GM21447 (cell line): Measurements from ENCODE around the gene RHOT1.
"Not testable (repeated sequence)": the region's sequence is repeated elsewhere in the genome, so short reads cannot be mapped to it uniquely, and the experiment has no call there.

ENCODE experiments used
- ATAC-seq: cut with Tn5 transposase; IDR thresholded peaks from one replicate; pipeline ENCODE4 v1.9.1; 2021; ENCODE audit not compliant: unreplicated experiment

The RHOT1 gene

DNA sequence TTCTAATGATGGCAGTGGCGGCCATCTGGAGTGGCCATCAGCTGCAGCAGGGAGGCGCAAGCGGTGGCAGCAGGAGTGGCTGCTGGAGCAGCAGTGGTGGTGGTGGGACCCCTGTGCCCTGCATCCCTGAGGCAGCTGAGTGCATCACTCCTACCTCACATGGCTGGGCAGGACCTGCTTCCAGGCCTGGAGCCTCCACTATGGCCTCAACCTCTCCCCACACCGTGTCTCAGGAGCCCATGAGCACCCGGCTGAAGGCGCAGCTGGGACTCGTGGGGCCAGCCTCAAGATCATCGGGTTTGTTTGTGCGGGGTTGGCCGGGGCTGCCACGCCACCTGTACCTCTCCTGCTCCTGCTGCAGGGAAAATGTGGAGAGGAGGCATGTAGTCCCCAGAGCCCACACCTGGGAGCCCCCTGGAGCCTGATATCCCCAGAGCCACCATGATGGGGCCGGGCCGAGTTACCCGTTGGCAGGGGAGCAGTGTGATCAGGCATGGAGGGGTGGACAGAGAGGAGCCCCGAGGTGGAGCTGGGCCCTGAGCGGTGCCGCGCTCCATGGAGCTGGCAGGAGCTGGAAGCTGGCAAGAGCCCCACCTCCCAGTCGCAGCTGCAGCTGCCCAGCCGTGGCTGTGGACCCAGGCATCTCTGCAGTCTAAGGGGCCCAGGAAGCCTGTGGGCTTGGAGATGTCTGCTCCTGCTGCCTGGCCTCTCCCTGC, 16.7 kb downstream of the RHOT1 start:
- ATAC-seq: no peak

GRCh38 chr17:32159586-32160438, 17.5 kb downstream of the RHOT1 start:
- ATAC-seq: no peak

GRCh38 chr17:32160526-32160925, 18.2 kb downstream of the RHOT1 start:
- no peak for ATAC-seq

- no peak for ATAC-seq
Observed at GRCh38 chr17:32161029-32161428, 18.7 kb downstream of the RHOT1 start.

DNA sequence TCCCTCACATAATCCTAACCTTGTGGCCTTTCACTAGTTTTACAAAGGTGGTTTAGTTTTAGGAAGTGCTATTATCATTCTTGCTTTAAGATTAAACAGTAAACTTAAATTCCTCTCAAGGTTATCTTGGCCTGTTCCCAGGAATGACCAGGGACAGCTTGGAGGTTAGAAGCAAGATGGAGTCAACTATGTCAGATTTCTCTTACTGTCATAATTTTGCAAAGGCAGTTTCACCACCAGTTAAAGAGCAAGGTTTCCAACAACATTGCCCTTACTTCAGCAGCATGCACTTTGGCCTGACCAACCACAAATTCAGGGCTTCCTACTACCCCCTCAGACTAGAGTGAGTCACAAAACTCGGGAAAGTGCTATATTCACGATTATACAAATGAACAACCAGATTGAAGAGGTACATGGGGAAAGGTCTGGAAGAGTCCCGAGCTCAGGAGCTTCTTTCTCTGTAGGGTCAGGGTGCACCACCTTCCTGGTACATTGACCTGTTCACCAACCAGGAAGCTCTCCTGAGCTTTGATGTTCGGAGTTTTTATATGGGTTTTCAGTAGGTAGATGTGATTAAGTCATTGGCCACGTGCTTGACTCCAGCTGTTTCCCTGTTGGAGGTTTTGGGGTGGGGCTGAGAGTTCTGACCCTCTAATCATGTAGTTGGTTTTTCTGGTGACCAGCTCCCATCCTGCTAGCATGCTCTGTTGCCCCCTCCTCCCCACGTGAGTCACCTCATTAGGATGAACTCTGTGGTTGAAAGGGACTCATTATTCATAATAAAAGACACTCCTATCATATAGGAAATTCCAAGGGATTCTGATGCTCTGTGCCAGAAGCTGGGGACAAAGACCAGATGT, 19.4 kb downstream of the RHOT1 start:
- ATAC-seq: no peak

DNA sequence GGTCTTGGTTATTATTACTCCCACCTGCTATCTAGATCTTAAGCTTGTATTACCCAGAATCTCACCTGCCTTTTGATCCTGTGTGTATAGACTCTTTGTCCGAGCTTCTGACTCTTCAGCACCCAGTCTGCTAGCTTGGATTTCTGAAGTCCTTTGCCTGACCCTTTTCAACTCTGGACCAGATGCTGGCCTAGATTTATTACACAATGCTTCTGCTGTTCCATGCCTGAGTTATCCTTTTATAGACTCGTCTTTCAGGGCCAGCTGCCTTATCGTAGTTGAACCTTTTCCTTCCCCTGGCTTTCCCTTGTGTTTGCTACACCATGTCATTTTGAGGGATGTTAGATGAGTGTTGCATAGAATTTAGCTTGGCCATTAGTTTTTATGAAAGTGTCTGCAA, 32.6 kb downstream of the RHOT1 start:
- no peak for ATAC-seq

- ATAC-seq: not testable (repeated sequence)
Observed at GRCh38 chr17:32178679-32179078, 36.4 kb downstream of the RHOT1 start.

- not testable (repeated sequence) for ATAC-seq
Observed at GRCh38 chr17:32179103-32179502, 36.8 kb downstream of the RHOT1 start.

DNA sequence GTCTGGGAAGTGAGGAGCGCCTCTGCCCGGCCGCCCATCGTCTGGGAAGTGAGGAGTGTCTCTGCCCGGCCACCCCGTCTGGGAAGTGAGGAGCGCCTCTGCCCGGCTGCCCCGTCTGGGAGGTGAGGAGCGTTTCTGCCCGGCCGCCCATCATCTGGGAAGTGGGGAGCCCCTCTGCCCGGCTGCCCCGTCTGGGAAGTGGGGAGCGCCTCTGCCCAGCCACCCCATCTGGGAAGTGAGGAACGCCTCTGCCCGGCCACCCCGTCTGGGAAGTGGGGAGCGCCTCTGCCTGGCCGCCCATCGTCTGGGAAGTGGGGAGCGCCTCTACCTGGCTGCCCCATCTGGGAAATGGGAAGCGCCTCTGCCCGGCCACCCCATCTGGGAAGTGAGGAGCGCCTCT, 37.2 kb downstream of the RHOT1 start:
- ATAC-seq: not testable (repeated sequence)

GRCh38 chr17:32180262-32180661, 38.0 kb downstream of the RHOT1 start:
- not testable (repeated sequence) for ATAC-seq

DNA sequence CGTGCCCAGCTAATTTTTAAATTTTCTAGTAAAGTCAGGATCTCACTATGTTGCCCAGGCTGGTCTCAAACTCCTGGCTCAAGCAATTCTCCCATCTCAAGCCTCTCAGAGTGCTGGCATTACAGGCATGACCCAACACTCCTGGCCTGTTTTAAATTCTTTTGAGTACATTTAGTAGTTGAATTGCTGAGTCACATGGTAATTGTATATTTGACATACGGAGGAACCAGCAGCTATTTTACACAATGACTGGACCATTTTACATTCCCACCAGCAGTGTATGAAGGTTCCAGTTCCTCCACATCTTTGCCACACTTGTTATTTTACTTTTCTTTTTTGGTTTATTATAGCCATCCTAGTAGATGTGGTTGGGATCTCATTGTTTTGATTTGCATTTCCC, 43.6 kb downstream of the RHOT1 start:
- ATAC-seq: no peak

DNA sequence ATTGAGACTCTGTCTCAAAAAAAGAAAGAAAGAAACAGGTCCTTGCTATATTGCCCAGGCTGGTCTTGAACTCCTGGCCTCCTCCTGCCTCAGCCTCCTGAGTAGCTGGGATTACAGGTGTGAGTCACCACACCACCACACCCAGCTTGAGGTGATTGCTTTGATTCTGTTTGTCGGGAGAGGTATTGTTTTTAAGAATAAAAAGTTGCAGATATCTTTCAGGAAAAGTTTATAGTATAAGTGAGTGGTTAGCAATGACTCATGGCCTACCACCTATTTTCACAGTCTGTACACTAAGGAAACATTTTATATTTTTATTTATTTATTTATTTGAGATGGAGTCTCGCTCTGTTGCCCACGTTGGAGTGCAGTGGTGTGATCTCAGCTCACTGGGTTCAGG, 45.0 kb downstream of the RHOT1 start:
- no peak for ATAC-seq

- ATAC-seq: no peak
Observed at GRCh38 chr17:32189343-32189742, 47.0 kb downstream of the RHOT1 start.

- ATAC-seq: no peak
Observed at GRCh38 chr17:32191306-32191705, 49.0 kb downstream of the RHOT1 start.

DNA sequence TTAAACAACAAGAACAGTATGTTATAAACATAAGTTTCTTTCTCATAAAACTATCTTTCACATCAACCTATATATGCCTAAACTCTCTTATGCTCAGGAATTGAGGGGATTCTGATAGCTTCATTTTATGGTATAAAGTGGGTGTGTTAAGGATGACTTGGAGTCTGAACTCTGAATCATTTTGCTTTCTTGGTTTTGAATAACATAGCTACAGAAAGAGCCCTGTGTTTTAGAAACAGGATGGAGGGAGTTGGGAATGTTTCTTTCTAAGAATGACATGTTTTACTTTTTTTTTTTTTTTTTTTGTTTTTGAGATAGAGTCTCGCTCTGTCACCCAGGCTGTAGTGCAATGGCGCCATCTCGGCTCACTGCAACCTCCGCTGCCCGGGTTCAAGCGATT, 50.1 kb downstream of the RHOT1 start:
- no peak for ATAC-seq

DNA sequence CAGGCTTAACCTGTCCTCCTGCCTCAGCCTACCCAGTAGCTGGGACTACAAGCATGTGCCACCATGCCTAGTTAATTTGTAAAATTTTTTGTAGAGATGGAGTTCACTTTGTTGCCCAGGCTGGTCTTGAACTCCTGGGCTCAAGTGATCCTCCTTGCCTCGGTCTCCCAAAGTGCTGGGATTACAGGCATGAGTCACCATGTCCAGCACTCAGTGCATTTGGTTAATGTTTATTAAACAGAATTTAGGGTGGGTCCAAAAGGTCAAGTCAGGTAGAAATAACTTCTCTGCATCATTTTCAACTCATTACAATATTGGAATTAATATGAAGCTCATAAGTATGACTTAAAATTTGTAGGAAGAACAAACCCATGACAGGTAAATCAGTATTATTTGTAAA, 55.7 kb downstream of the RHOT1 start:
- ATAC-seq: no peak

DNA sequence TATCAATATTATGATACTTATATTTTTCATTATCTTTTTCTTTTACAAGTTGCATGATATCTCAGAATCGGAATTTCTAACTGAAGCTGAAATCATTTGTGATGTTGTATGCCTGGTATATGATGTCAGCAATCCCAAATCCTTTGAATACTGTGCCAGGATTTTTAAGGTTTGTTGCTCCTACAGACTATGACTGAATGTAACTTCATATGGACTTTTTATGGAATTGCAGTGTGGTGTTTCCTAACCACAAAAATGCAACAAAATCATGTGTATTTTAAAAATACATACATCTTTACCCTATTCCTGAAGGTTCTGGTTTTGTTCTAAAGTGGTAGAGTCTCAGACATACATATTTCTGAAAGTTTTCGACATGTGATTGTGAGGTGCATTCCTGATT, 64.6 kb downstream of the RHOT1 start:
- no peak for ATAC-seq

DNA sequence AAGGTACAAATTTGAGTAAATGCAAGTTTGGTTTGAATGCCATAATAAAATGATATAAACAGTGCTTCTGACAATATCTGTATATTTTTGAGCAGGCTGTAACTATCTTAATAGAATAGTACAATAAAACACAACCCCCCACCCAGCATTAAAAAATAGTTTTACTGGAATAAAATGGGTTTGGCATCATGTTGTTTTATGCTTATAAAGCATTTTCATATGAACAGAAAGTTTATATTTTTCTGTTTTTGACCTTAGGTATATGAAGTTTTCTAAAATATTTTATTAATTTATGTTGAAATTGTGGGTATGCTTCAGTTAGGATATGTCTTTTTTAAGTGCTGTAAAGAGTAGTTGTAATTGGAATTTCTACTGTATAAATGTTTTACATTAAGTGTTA, 66.1 kb downstream of the RHOT1 start:
- no peak for ATAC-seq

DNA sequence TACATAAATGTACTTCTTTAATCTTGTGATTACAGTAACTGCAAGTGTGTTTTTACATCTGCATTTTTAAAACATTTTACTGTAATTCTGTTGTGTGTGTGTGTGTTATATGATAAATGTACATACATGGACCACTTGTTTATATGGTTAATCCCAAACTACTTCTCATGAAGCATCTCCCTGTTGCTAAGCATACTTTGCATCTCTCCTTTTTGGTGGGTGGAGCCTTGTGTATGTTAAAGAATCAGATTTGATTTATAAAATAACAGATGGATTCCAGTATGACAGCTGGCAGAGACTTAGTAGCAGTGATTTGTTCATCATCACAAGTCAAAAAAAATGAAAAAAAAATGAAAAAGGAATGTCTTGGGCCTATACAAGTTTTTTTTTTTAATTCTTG, 67.3 kb downstream of the RHOT1 start:
- no peak for ATAC-seq

- no peak for ATAC-seq
Observed at GRCh38 chr17:32211671-32212070, 69.4 kb downstream of the RHOT1 start.

GRCh38 chr17:32215696-32216095, 73.4 kb downstream of the RHOT1 start:
- no peak for ATAC-seq
